HUES64 (cell line): ENCODE results near the gene RNASE3. TPM values are rescaled to one million over a fixed set of nuclear protein-coding genes. Genes with fewer than 3 reads are reported as not detected.
"Not testable (repeated sequence)": the region's sequence is repeated elsewhere in the genome, so short reads cannot be mapped to it uniquely, and the experiment has no call there.

Experiments
- H3K27ac ChIP-seq: 2 replicates; pipeline ENCODE4 v1.7.0; 2013; ENCODE audit warnings: low read depth, low read length, inconsistent platforms
- H3K27me3 ChIP-seq: 2 replicates; pipeline ENCODE4 v1.6.1; 2013; ENCODE audit warnings: mild to moderate bottlenecking, low read length; ENCODE audit not compliant: insufficient read depth
- H3K36me3 ChIP-seq: 2 replicates; pipeline ENCODE4 v1.6.1; 2013; ENCODE audit warnings: mild to moderate bottlenecking, low read length; ENCODE audit not compliant: insufficient read depth
- H3K4me1 ChIP-seq: 2 replicates; pipeline ENCODE4 v1.6.1; 2013; ENCODE audit warnings: mild to moderate bottlenecking, low read length, moderate library complexity; ENCODE audit not compliant: insufficient read depth
- H3K4me3 ChIP-seq: 2 replicates; pipeline ENCODE4 v1.5.1; 2013; ENCODE audit warnings: mild to moderate bottlenecking, low read length, moderate library complexity
- H3K9ac ChIP-seq: 2 replicates; pipeline ENCODE4 v1.6.1; 2013; ENCODE audit warnings: mild to moderate bottlenecking, low read depth, low read length
- H3K9me3 ChIP-seq: 2 replicates; pipeline ENCODE4 v1.6.1; 2013; ENCODE audit warnings: low read depth, low read length; ENCODE audit not compliant: insufficient read depth
- WGBS: fragments of 150-250, 120-280 bp; methylation state at CpG from one replicate; pipeline ENCODE4 v1.1.7; 2013; ENCODE audit warnings: missing lambda C conversion rate; 5-methylcytosine and 5-hydroxymethylcytosine counted together
- polyA plus RNA-seq, 2 experiments: library from polyadenylated mRNA; stranded (reverse); fragments of 50-300 nt; gene quantifications; one replicate each; pipeline ENCODE4 v1.2.3, GENCODE V29; 2013

Gene RNASE3
- polyA plus RNA-seq (2013, experiment 1 of 2) = not detected
- not detected for polyA plus RNA-seq (2013, experiment 2 of 2)

GRCh38 chr14:20891126-20891825 lies at the start of gene RNASE3:
TSS of gene RNASE3 (plus strand) at chr14:20891385. CDS start at chr14:20891687, 302 bp downstream.
- not testable (repeated sequence) for H3K4me1 ChIP-seq, H3K27ac ChIP-seq, H3K27me3 ChIP-seq, H3K4me3 ChIP-seq, H3K9ac ChIP-seq, H3K36me3 ChIP-seq, H3K9me3 ChIP-seq
- 81% methylated on average over 11 of the region's 11 CpGs for WGBS

GRCh38 chr14:20846560-20846959 lies 44.6 kb upstream of the RNASE3 start:
- H3K4me3 ChIP-seq = no peak overlapping the region
- 95% methylated on average over 6 of the region's 6 CpGs for WGBS

GRCh38 chr14:20848316-20848954 lies 42.8 kb upstream of the RNASE3 start:
- Histone ChIP-seq H3K9ac (no peak overlapping the region), H3K4me3 (no peak overlapping the region), H3K9me3 (no peaks in the 10 kb centered on the region), H3K27me3 (no peaks in the 10 kb centered on the region), H3K36me3 (no peaks in the 10 kb centered on the region), H3K4me1 (peaks cover 13% of the 10 kb centered on the region), H3K27ac (no peak overlapping the region)
- 76% methylated on average over 9 of the region's 9 CpGs for WGBS

More at GRCh38 chr14:20846560-20846959, 44.6 kb upstream of the RNASE3 start:
- Histone ChIP-seq H3K9ac (no peak overlapping the region), H3K4me1 (peaks cover 13% of the 10 kb centered on the region), H3K27ac (no peak overlapping the region), H3K9me3 (no peaks in the 10 kb centered on the region), H3K36me3 (no peaks in the 10 kb centered on the region), H3K27me3 (no peaks in the 10 kb centered on the region)

- Histone ChIP-seq H3K27ac (no peak overlapping the region), H3K9me3 (no peaks in the 10 kb centered on the region), H3K27me3 (no peaks in the 10 kb centered on the region), H3K36me3 (no peaks in the 10 kb centered on the region), H3K4me3 (no peak overlapping the region), H3K4me1 (peaks cover 13% of the 10 kb centered on the region), H3K9ac (no peak overlapping the region)
- 27% methylated on average over 4 of the region's 4 CpGs for WGBS
Measured at GRCh38 chr14:20848955-20849570, 42.1 kb upstream of the RNASE3 start.

- Histone ChIP-seq H3K4me1 (peaks cover 16% of the 10 kb centered on the region), H3K27ac (no peak overlapping the region), H3K9ac (no peak overlapping the region), H3K36me3 (no peaks in the 10 kb centered on the region), H3K4me3 (no peak overlapping the region), H3K9me3 (no peaks in the 10 kb centered on the region), H3K27me3 (no peaks in the 10 kb centered on the region)
- 100% methylated on average over 4 of the region's 4 CpGs for WGBS
Measured at GRCh38 chr14:20853042-20853441, 38.1 kb upstream of the RNASE3 start.

GRCh38 chr14:20855652-20856291 lies 35.4 kb upstream of the RNASE3 start:
- Histone ChIP-seq H3K4me3 (no peak overlapping the region), H3K27ac (no peak overlapping the region), H3K36me3 (no peaks in the 10 kb centered on the region), H3K9me3 (no peaks in the 10 kb centered on the region), H3K9ac (no peak overlapping the region), H3K27me3 (no peaks in the 10 kb centered on the region), H3K4me1 (peaks cover 3% of the 10 kb centered on the region; the same call in 1 of the 2 replicates)
- 23% methylated on average over 8 of the region's 8 CpGs for WGBS

- Histone ChIP-seq H3K36me3 (no peaks in the 10 kb centered on the region), H3K9ac (no peak overlapping the region)
Measured at GRCh38 chr14:20857207-20857606, 34.0 kb upstream of the RNASE3 start.

GRCh38 chr14:20857630-20858261 lies 33.4 kb upstream of the RNASE3 start:
- no peaks in the 10 kb centered on the region for H3K9me3 ChIP-seq
- H3K4me1 ChIP-seq = peaks cover 3% of the 10 kb centered on the region; the same call in 1 of the 2 replicates
- no peak overlapping the region for H3K9ac ChIP-seq
- H3K4me3 ChIP-seq = no peak overlapping the region
- no peak overlapping the region for H3K27ac ChIP-seq
- H3K36me3 ChIP-seq = no peaks in the 10 kb centered on the region
- 44% methylated on average over 14 of the region's 14 CpGs for WGBS
- no peaks in the 10 kb centered on the region for H3K27me3 ChIP-seq

More at GRCh38 chr14:20857207-20857606, 34.0 kb upstream of the RNASE3 start:
- H3K27me3 ChIP-seq = no peaks in the 10 kb centered on the region
- H3K9me3 ChIP-seq = no peaks in the 10 kb centered on the region
- no peak overlapping the region for H3K27ac ChIP-seq
- H3K4me3 ChIP-seq = no peak overlapping the region
- H3K4me1 ChIP-seq = peaks cover 3% of the 10 kb centered on the region; the same call in 1 of the 2 replicates

- Histone ChIP-seq H3K36me3 (no peaks in the 10 kb centered on the region), H3K4me1 (no peaks in the 10 kb centered on the region), H3K9ac (no peak overlapping the region), H3K4me3 (no peak overlapping the region), H3K9me3 (no peaks in the 10 kb centered on the region), H3K27ac (no peak overlapping the region), H3K27me3 (no peaks in the 10 kb centered on the region)
- 100% methylated on average over 1 of the region's 3 CpGs for WGBS
Measured at GRCh38 chr14:20866194-20866593, 25.0 kb upstream of the RNASE3 start.

- H3K4me1 ChIP-seq = no peaks in the 10 kb centered on the region
- 18% methylated on average over 2 of the region's 2 CpGs for WGBS
- no peak overlapping the region for H3K4me3 ChIP-seq
- no peaks in the 10 kb centered on the region for H3K36me3 ChIP-seq
- no peaks in the 10 kb centered on the region for H3K27me3 ChIP-seq
- H3K9me3 ChIP-seq = no peaks in the 10 kb centered on the region
- H3K9ac ChIP-seq = no peak overlapping the region
- H3K27ac ChIP-seq = no peak overlapping the region
Measured at GRCh38 chr14:20866963-20867362, 24.2 kb upstream of the RNASE3 start.
